IMR-90 (cell line): ENCODE results near the gene MYH10. TPM values are rescaled to one million over a fixed set of nuclear protein-coding genes. Genes with fewer than 3 reads are reported as not detected.

ENCODE experiments used
- ATAC-seq: fragments of 200-7000 bp; cut with Tn5 transposase; 2 replicates; pipeline ENCODE4 v1.9.1; 2020; ENCODE audit warnings: low read depth, mild to moderate bottlenecking, moderate library complexity
- BruUV-seq: library from RNA; stranded (reverse); fragments of 400-500 nt; replicated peaks from 2 replicates; lab custom pipeline; 2021; lab: Mats Ljungman, UMichigan
- CTCF ChIA-PET: fragments of 300-600 bp; formaldehyde crosslinking; extraction: SDS; loops from one replicate; lab custom pipeline; 2021; ENCODE audit warnings: antibody characterized with exemption; lab: Yijun Ruan, JAX
- POLR2A ChIA-PET: fragments of 300-600 bp; sonication (Branson Sonifier 250); formaldehyde crosslinking; loops from one replicate; lab custom pipeline; 2022; ENCODE audit warnings: antibody characterized with exemption; ENCODE audit not compliant: unreplicated experiment; lab: Charles Lee
- DNase-seq: peaks from one replicate; pipeline ENCODE4 v3.0.0; 2013
- H2AFZ ChIP-seq: replicated peaks from 2 replicates; pipeline ENCODE3; 2013; ENCODE audit warnings: low read length, mild to moderate bottlenecking; ENCODE audit not compliant: poor library complexity
- H2AK5ac ChIP-seq: 2 replicates; pipeline ENCODE4 v1.6.1; 2013; ENCODE audit warnings: low read depth, low read length, inconsistent platforms
- H2AK9ac ChIP-seq: replicated peaks from 2 replicates; pipeline ENCODE3; 2013; ENCODE audit warnings: mild to moderate bottlenecking, low read depth, low read length, moderate library complexity; ENCODE audit not compliant: poor library complexity
- H2BK120ac ChIP-seq: 2 replicates; pipeline ENCODE4 v1.6.1; 2013; ENCODE audit warnings: low read depth, low read length, inconsistent platforms
- H2BK15ac ChIP-seq: 3 replicates; pipeline ENCODE4 v1.6.1; 2013; ENCODE audit warnings: low read depth, low read length, inconsistent platforms
- H2BK20ac ChIP-seq: 2 replicates; pipeline ENCODE4 v1.6.1; 2013; ENCODE audit warnings: low read depth, mild to moderate bottlenecking, inconsistent platforms, low read length, moderate library complexity
- H2BK5ac ChIP-seq: 2 replicates; pipeline ENCODE4 v1.6.1; 2013; ENCODE audit warnings: mild to moderate bottlenecking, low read depth, low read length, inconsistent platforms; ENCODE audit not compliant: poor library complexity, severe bottlenecking
- H3K14ac ChIP-seq: replicated peaks from 2 replicates; pipeline ENCODE4 v1.6.1; 2013; ENCODE audit warnings: low read depth, low read length, inconsistent platforms
- H3K18ac ChIP-seq: 2 replicates; pipeline ENCODE4 v1.6.1; 2013; ENCODE audit warnings: low read depth, low read length, control low read depth
- H3K23ac ChIP-seq: 2 replicates; pipeline ENCODE4 v1.6.1; 2013; ENCODE audit warnings: low read depth, low read length, inconsistent platforms
- H3K27ac ChIP-seq: 2 replicates; pipeline ENCODE4 v1.5.1; 2013; ENCODE audit warnings: mild to moderate bottlenecking, control low read depth, low read length; ENCODE audit not compliant: insufficient read depth
- H3K27me3 ChIP-seq: 2 replicates; pipeline ENCODE4 v1.6.1; 2013; ENCODE audit warnings: low read length; ENCODE audit not compliant: control insufficient read depth, insufficient read depth
- H3K36me3 ChIP-seq: 2 replicates; pipeline ENCODE4 v1.6.1; 2013; ENCODE audit warnings: low read length, mixed read lengths; ENCODE audit not compliant: control insufficient read depth, insufficient read depth
- H3K4ac ChIP-seq: 2 replicates; pipeline ENCODE4 v1.6.1; 2013; ENCODE audit warnings: low read depth, low read length, inconsistent platforms
- H3K4me1 ChIP-seq: 2 replicates; pipeline ENCODE4 v1.6.1; 2013; ENCODE audit warnings: low read length, mixed read lengths; ENCODE audit not compliant: control insufficient read depth, insufficient read depth
- H3K4me2 ChIP-seq: 2 replicates; pipeline ENCODE4 v1.6.1; 2013; ENCODE audit warnings: low read depth, mild to moderate bottlenecking, control low read depth, low read length, moderate library complexity
- H3K4me3 ChIP-seq: 2 replicates; pipeline ENCODE4 v1.5.1; 2013; ENCODE audit warnings: low read depth, mild to moderate bottlenecking, control low read depth, low read length, moderate library complexity; ENCODE audit not compliant: insufficient read depth
- H3K56ac ChIP-seq: 2 replicates; pipeline ENCODE4 v1.6.1; 2013; ENCODE audit warnings: low read length, inconsistent platforms; ENCODE audit not compliant: insufficient read depth; ENCODE audit errors: extremely low read depth
- H3K79me1 ChIP-seq, 2 experiments: 2 replicates each; pipeline ENCODE4 v1.6.1; 2013; ENCODE audit warnings: low read length in 2 of 2, inconsistent platforms in 1 of 2, low read depth in 1 of 2
- H3K9ac ChIP-seq: 2 replicates; pipeline ENCODE4 v1.6.1; 2013; ENCODE audit warnings: low read depth, low read length, control low read depth
- H3K9me1 ChIP-seq: 2 replicates; pipeline ENCODE4 v1.6.1; 2013; ENCODE audit warnings: low read length, inconsistent platforms; ENCODE audit not compliant: insufficient read depth
- H3K9me3 ChIP-seq: 2 replicates; pipeline ENCODE4 v1.6.1; 2013; ENCODE audit warnings: low read length; ENCODE audit not compliant: control insufficient read depth, insufficient read depth
- H4K20me1 ChIP-seq: 2 replicates; pipeline ENCODE4 v1.6.1; 2013; ENCODE audit warnings: low read length, inconsistent platforms; ENCODE audit not compliant: insufficient read depth
- H4K5ac ChIP-seq: 2 replicates; pipeline ENCODE4 v1.6.1; 2013; ENCODE audit warnings: mild to moderate bottlenecking, low read depth, low read length, control low read depth
- H4K8ac ChIP-seq, 2 experiments: 2 replicates each; pipeline ENCODE4 v1.6.1; 2013; ENCODE audit warnings: low read depth in 2 of 2, low read length in 2 of 2, control low read depth in 1 of 2, inconsistent platforms in 1 of 2
- H4K91ac ChIP-seq: 2 replicates; pipeline ENCODE4 v1.6.1; 2013; ENCODE audit warnings: low read depth, low read length, inconsistent platforms; ENCODE audit not compliant: insufficient read depth
- CEBPB ChIP-seq: IDR thresholded peaks from 2 replicates; pipeline ENCODE4 v1.6.1; 2012; ENCODE audit warnings: low read depth, low read length, improper control_type of control experiment
- CHD1 ChIP-seq: IDR thresholded peaks from 2 replicates; pipeline ENCODE4 v1.6.1; 2012; ENCODE audit warnings: low read depth, low read length, improper control_type of control experiment
- CTCF ChIP-seq: conservative IDR thresholded peaks from 2 replicates; pipeline ENCODE4 v1.5.1; 2012; ENCODE audit warnings: mild to moderate bottlenecking, low read depth, low read length, improper control_type of control experiment
- MAZ ChIP-seq: IDR thresholded peaks from 2 replicates; pipeline ENCODE4 v1.6.1; 2012; ENCODE audit warnings: low read depth, mild to moderate bottlenecking, low read length, improper control_type of control experiment, moderate library complexity, borderline replicate concordance
- MXI1 ChIP-seq: IDR thresholded peaks from 2 replicates; pipeline ENCODE4 v1.6.1; 2012; ENCODE audit warnings: low read depth, mild to moderate bottlenecking, low read length, moderate library complexity, borderline replicate concordance
- NFE2L2 ChIP-seq: fragments of 150-350 bp; IDR thresholded peaks from 2 replicates; pipeline ENCODE4 v1.6.1; 2016; ENCODE audit warnings: low read depth, mild to moderate bottlenecking, low read length
- RAD21 ChIP-seq: IDR thresholded peaks from 2 replicates; pipeline ENCODE4 v1.6.1; 2012; ENCODE audit warnings: low read length, improper control_type of control experiment
- RCOR1 ChIP-seq: IDR thresholded peaks from 2 replicates; pipeline ENCODE4 v1.6.1; 2012; ENCODE audit warnings: mild to moderate bottlenecking, low read length, improper control_type of control experiment; ENCODE audit not compliant: insufficient replicate concordance
- RFX5 ChIP-seq: IDR thresholded peaks from 2 replicates; pipeline ENCODE4 v1.8.0; 2012; ENCODE audit warnings: low read depth, mild to moderate bottlenecking, low read length, moderate library complexity
- SMC3 ChIP-seq: fragments of 150-350 bp; IDR thresholded peaks from 2 replicates; pipeline ENCODE4 v1.6.1; 2016; ENCODE audit warnings: low read depth, mild to moderate bottlenecking, antibody characterized with exemption, low read length, moderate library complexity
- dilution Hi-C: fragments of 300-500 bp; cut with HindIII; formaldehyde crosslinking; loops from one replicate; pipeline ENCODE4 v1.14.3; 2018; ENCODE audit warnings: low sequenced_read_pairs; ENCODE audit not compliant: unreplicated experiment
- in situ Hi-C: fragments of 300-500 bp; cut with MboI; formaldehyde crosslinking; loops from 3 replicates; pipeline ENCODE4 v1.14.3; 2019; ENCODE audit warnings: low sequenced_read_pairs, inconsistent platforms, mixed read lengths
- intact Hi-C: fragments of 100-400 bp; cut with micrococcal nuclease; formaldehyde crosslinking; loops from 2 replicates; pipeline ENCODE4 v1.10.0; 2022
- polyA plus RNA-seq, 3 experiments: library from polyadenylated mRNA; depleted of rRNA; stranded (reverse); fragments of >200 nt; gene quantifications; 2 replicates each; pipeline ENCODE4 v1.2.3, GENCODE V29; 2012; ENCODE audit warnings: low replicate concordance in 1 of 3
- total RNA-seq: library from RNA; depleted of rRNA; stranded (reverse); fragments of >200 nt; gene quantifications from 2 replicates; pipeline ENCODE4 v1.2.3, GENCODE V29; 2012

MYH10 gene
- total and polyA plus RNA-seq, 2 of the 4 experiments (the other 2 are of a cell fraction) = 71.2 to 95.2 TPM

- Histone ChIP-seq H4K20me1 (peaks cover 1% of the 10 kb centered on the region; the same call in 1 of the 2 replicates), H3K4ac (no peak overlapping the region), H3K27ac (no peak overlapping the region), H3K79me1 (peaks cover 21 to 37% of the 10 kb centered on the region in 2 experiments), H3K9me3 (no peaks in the 10 kb centered on the region), H4K91ac (no peak overlapping the region), H3K36me3 (peaks cover 12% of the 10 kb centered on the region), H3K27me3 (no peaks in the 10 kb centered on the region), H3K4me2 (no peak overlapping the region), H2AK5ac (no peak overlapping the region), H2BK15ac (no peak overlapping the region), H3K18ac (no peak overlapping the region), H3K9ac (no peak overlapping the region), H3K4me1 (peaks cover 5% of the 10 kb centered on the region; the same call in 1 of the 2 replicates), H3K9me1 (no peaks in the 10 kb centered on the region; the same call in 1 of the 2 replicates), H2AK9ac (no peak overlapping the region), H4K8ac (no peak overlapping the region), H3K14ac (no peak overlapping the region), H3K23ac (no peak overlapping the region), H3K4me3 (no peak overlapping the region), H2AFZ (no peak overlapping the region), H3K56ac (no peak overlapping the region), H2BK5ac (no peak overlapping the region), H2BK20ac (no peak overlapping the region), H2BK120ac (no peak overlapping the region), H4K5ac (no peak overlapping the region)
- peak; percentile 40; the same call in 1 of the 2 replicates for ATAC-seq
- intact Hi-C loops = no loop called here
- dilution Hi-C loops = no loop called here
- POLR2A ChIA-PET = no interaction called here
- CTCF ChIA-PET = no interaction called here
- in situ Hi-C loops = no loop called here
- TF ChIP-seq SMC3 (no peak), CEBPB (no peak), NFE2L2 (no peak), RAD21 (no peak), RFX5 (no peak), MAZ (no peak), CTCF (no peak), CHD1 (no peak), RCOR1 (no peak), MXI1 (no peak)
- BruUV-seq = no TSS peak
- DNase-seq = no peak
These were observed 27.8 kb downstream of the MYH10 start for GRCh38 chr17:8602679-8603078.
